Measurements from ENCODE around the gene PRELP.

DNA sequence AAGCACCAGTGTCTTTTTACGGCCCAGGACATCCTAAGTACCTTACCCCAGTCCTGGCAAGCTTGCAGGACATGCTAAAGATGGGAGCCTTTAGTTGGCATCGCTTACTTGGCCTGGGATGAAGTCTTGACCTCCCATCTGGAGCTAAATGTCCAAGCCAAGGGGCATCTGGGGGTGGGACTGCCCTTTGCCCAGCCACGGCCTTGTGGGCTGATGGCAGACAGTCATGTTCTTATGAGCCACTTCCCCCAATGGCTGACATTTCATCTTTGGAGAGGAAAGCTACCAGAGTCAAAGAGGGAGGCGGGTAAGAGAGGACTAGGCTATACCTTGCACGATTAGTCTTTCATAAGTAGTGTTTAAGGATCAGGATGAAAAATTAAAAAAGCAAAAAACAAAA is 50.5 kb downstream of the PRELP start:
- TF ChIP-seq, protein P1, sequence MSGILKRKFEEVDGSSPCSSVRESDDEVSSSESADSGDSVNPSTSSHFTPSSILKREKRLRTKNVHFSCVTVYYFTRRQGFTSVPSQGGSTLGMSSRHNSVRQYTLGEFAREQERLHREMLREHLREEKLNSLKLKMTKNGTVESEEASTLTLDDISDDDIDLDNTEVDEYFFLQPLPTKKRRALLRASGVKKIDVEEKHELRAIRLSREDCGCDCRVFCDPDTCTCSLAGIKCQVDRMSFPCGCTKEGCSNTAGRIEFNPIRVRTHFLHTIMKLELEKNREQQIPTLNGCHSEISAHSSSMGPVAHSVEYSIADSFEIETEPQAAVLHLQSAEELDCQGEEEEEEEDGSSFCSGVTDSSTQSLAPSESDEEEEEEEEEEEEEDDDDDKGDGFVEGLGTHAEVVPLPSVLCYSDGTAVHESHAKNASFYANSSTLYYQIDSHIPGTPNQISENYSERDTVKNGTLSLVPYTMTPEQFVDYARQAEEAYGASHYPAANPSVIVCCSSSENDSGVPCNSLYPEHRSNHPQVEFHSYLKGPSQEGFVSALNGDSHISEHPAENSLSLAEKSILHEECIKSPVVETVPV (CRISPR knock-in tag; IDR thresholded peaks at IDR 0.05) = no peak
- TF ChIP-seq GLIS3 (CRISPR knock-in tag; IDR thresholded peaks at IDR 0.05) (no peak), ARNTL (CRISPR knock-in tag; IDR thresholded peaks at IDR 0.05; ENCODE audit: borderline replicate concordance, low read depth) (no peak), ZC3H10 (CRISPR knock-in tag; IDR thresholded peaks at IDR 0.05) (no peak), ESRRG (CRISPR knock-in tag; IDR thresholded peaks at IDR 0.05) (no peak), ZNF8 (CRISPR knock-in tag; IDR thresholded peaks at IDR 0.05) (no peak), OSR1 (CRISPR knock-in tag; IDR thresholded peaks at IDR 0.05) (no peak), PPARA (CRISPR knock-in tag; IDR thresholded peaks at IDR 0.05; ENCODE audit: borderline replicate concordance) (no peak)
- TF ChIP-seq, protein P2, sequence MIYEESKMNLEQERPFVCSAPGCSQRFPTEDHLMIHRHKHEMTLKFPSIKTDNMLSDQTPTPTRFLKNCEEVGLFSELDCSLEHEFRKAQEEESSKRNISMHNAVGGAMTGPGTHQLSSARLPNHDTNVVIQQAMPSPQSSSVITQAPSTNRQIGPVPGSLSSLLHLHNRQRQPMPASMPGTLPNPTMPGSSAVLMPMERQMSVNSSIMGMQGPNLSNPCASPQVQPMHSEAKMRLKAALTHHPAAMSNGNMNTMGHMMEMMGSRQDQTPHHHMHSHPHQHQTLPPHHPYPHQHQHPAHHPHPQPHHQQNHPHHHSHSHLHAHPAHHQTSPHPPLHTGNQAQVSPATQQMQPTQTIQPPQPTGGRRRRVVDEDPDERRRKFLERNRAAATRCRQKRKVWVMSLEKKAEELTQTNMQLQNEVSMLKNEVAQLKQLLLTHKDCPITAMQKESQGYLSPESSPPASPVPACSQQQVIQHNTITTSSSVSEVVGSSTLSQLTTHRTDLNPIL (CRISPR knock-in tag; IDR thresholded peaks at IDR 0.05; ENCODE audit: low read depth) = no peak
- TF ChIP-seq, protein P3, sequence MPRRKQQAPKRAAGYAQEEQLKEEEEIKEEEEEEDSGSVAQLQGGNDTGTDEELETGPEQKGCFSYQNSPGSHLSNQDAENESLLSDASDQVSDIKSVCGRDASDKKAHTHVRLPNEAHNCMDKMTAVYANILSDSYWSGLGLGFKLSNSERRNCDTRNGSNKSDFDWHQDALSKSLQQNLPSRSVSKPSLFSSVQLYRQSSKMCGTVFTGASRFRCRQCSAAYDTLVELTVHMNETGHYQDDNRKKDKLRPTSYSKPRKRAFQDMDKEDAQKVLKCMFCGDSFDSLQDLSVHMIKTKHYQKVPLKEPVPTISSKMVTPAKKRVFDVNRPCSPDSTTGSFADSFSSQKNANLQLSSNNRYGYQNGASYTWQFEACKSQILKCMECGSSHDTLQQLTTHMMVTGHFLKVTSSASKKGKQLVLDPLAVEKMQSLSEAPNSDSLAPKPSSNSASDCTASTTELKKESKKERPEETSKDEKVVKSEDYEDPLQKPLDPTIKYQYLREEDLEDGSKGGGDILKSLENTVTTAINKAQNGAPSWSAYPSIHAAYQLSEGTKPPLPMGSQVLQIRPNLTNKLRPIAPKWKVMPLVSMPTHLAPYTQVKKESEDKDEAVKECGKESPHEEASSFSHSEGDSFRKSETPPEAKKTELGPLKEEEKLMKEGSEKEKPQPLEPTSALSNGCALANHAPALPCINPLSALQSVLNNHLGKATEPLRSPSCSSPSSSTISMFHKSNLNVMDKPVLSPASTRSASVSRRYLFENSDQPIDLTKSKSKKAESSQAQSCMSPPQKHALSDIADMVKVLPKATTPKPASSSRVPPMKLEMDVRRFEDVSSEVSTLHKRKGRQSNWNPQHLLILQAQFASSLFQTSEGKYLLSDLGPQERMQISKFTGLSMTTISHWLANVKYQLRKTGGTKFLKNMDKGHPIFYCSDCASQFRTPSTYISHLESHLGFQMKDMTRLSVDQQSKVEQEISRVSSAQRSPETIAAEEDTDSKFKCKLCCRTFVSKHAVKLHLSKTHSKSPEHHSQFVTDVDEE (CRISPR knock-in tag; IDR thresholded peaks at IDR 0.05) = no peak

Measured in SK-N-SH treated with all-trans-retinoic acid at 6 μM for 48 hours (cell line).